Activated CD8-positive, alpha-beta T cell treated with anti-CD3 and anti-CD28 coated beads for 36 hours (primary cell): ENCODE measurements around the gene SLC38A1. TPM values are rescaled to one million over a fixed set of nuclear protein-coding genes. Genes with fewer than 3 reads are reported as not detected.
"Not testable (repeated sequence)": the region's sequence is repeated elsewhere in the genome, so short reads cannot be mapped to it uniquely, and the experiment has no call there.

ENCODE experiments used
- ATAC-seq: fragments of 200-7000 bp; cut with Tn5 transposase; one replicate; pipeline ENCODE4 v1.10.0; 2021; ENCODE audit warnings: mild to moderate bottlenecking, moderate library complexity
- CTCF ChIA-PET: fragments of 350-600 bp; sonication (Branson Sonifier 250); formaldehyde crosslinking; loops from one replicate; lab custom pipeline; 2021; ENCODE audit warnings: antibody characterized with exemption; lab: Charles Lee
- POLR2A ChIA-PET: fragments of 350-600 bp; sonication (Branson Sonifier 250); formaldehyde crosslinking; loops from one replicate; lab custom pipeline; 2021; ENCODE audit warnings: antibody characterized with exemption; lab: Charles Lee
- DNase-seq: peaks from one replicate; pipeline ENCODE4 v3.0.0-alpha.2; 2020
- H3K27ac Mint-ChIP-seq: one replicate; pipeline ENCODE4 v1.8.0; 2021; ENCODE audit warnings: mild to moderate bottlenecking, mixed read lengths
- H3K27me3 Mint-ChIP-seq: one replicate; pipeline ENCODE4 v1.8.0; 2021; ENCODE audit warnings: mixed read lengths
- H3K36me3 Mint-ChIP-seq: one replicate; pipeline ENCODE4 v1.8.0; 2021; ENCODE audit warnings: low read depth, mixed read lengths
- H3K4me1 Mint-ChIP-seq: one replicate; pipeline ENCODE4 v1.8.0; 2021; ENCODE audit warnings: low read depth, mixed read lengths
- H3K4me3 Mint-ChIP-seq: one replicate; pipeline ENCODE4 v1.8.0; 2021; ENCODE audit warnings: mild to moderate bottlenecking, moderate library complexity, mixed read lengths
- H3K9me3 Mint-ChIP-seq: one replicate; pipeline ENCODE4 v1.8.0; 2021; ENCODE audit warnings: mixed read lengths
- CTCF ChIP-seq: fragments of 200-600 bp; IDR thresholded peaks from one replicate; pipeline ENCODE4 v1.8.0; 2022; ENCODE audit warnings: antibody characterized with exemption, mild to moderate bottlenecking
- intact Hi-C: fragments of 100-400 bp; cut with micrococcal nuclease; formaldehyde crosslinking; loops from one replicate; pipeline ENCODE4 v1.10.0; 2022
- total RNA-seq, 2 experiments: library from RNA; stranded (reverse); gene quantifications; one replicate each; pipeline ENCODE4 v1.2.3, GENCODE V29; 2021

SLC38A1 gene
- total RNA-seq, 2 experiments from 2014 or later: 167 to 168 TPM

GRCh38 chr12:46200551-46200950 lies 68.3 kb downstream of the SLC38A1 start:
- TF ChIP-seq CTCF: no peak
- H3K4me3 Mint-ChIP-seq: no peak overlapping the region
- intact Hi-C loops: no loop called here
- DNase-seq: no peak
- no peak for ATAC-seq
- H3K9me3 Mint-ChIP-seq: peaks cover 2% of the 10 kb centered on the region
- POLR2A ChIA-PET: interaction anchor here (1.1 kb wide), 1 partner anchor 66 kb away, joined by 4 read pairs; no protein-coding TSS in a partner anchor
- H3K27ac Mint-ChIP-seq: no peak overlapping the region
- H3K27me3 Mint-ChIP-seq: no peaks in the 10 kb centered on the region
- CTCF ChIA-PET: interaction anchor here (1.2 kb wide), 2 partner anchors 8 to 75 kb away, joined by 3 to 5 read pairs; no protein-coding TSS in a partner anchor
- peaks cover 83% of the 10 kb centered on the region for H3K36me3 Mint-ChIP-seq
- peaks cover 34% of the 10 kb centered on the region for H3K4me1 Mint-ChIP-seq

GRCh38 chr12:46198913-46199312 lies 69.9 kb downstream of the SLC38A1 start:
- no peak overlapping the region for H3K4me3 Mint-ChIP-seq
- H3K27me3 Mint-ChIP-seq: no peaks in the 10 kb centered on the region
- no peak for TF ChIP-seq CTCF
- CTCF ChIA-PET: interaction anchor here (0.7 kb wide), 1 partner anchor 95 kb away, joined by 4 read pairs; no protein-coding TSS in a partner anchor
- ATAC-seq (no peak), DNase-seq (no peak)
- H3K9me3 Mint-ChIP-seq: peaks cover 12% of the 10 kb centered on the region
- peaks cover 33% of the 10 kb centered on the region for H3K4me1 Mint-ChIP-seq
- POLR2A ChIA-PET: interaction anchor here (0.8 to 1.1 kb wide), 2 partner anchors 13 to 71 kb away, joined by 3 to 4 read pairs; no protein-coding TSS in a partner anchor
- intact Hi-C loops: no loop called here
- H3K36me3 Mint-ChIP-seq: peaks cover 87% of the 10 kb centered on the region
- peak overlapping the region; percentile 68 for H3K27ac Mint-ChIP-seq

- peaks cover 21% of the 10 kb centered on the region for H3K9me3 Mint-ChIP-seq
- intact Hi-C loops: no loop called here
- DNase-seq (no peak), ATAC-seq (no peak)
- H3K27ac Mint-ChIP-seq: no peak overlapping the region
- ChIA-PET POLR2A (interaction anchor here (1.3 kb wide), 1 partner anchor 72 kb away, joined by 4 read pairs; no protein-coding TSS in a partner anchor), CTCF (no interaction called here)
- TF ChIP-seq CTCF: no peak
- H3K27me3 Mint-ChIP-seq: no peaks in the 10 kb centered on the region
- H3K4me1 Mint-ChIP-seq: peaks cover 33% of the 10 kb centered on the region
- H3K4me3 Mint-ChIP-seq: no peak overlapping the region
- H3K36me3 Mint-ChIP-seq: peaks cover 88% of the 10 kb centered on the region
These were observed 71.0 kb downstream of the SLC38A1 start for GRCh38 chr12:46197883-46198282.

- peaks cover 81% of the 10 kb centered on the region for H3K36me3 Mint-ChIP-seq
- H3K4me1 Mint-ChIP-seq: peaks cover 28% of the 10 kb centered on the region
- H3K4me3 Mint-ChIP-seq, DNase-seq, POLR2A ChIA-PET, intact Hi-C loops, ATAC-seq, H3K27me3 Mint-ChIP-seq, CTCF ChIA-PET: not testable (repeated sequence)
- peaks cover 33% of the 10 kb centered on the region for H3K9me3 Mint-ChIP-seq
- peak overlapping the region; percentile 40 for H3K27ac Mint-ChIP-seq
These were observed 78.3 kb downstream of the SLC38A1 start for GRCh38 chr12:46190533-46190932.

GRCh38 chr12:46188170-46188569 lies 80.7 kb downstream of the SLC38A1 start:
- H3K27ac Mint-ChIP-seq: peak overlapping the region; percentile 18
- no peak for TF ChIP-seq CTCF
- H3K36me3 Mint-ChIP-seq: peaks cover 71% of the 10 kb centered on the region
- ChIA-PET POLR2A (interaction anchor here (0.9 to 2.7 kb wide), 4 partner anchors 12 to 82 kb away, joined by 3 to 8 read pairs (median 5); no protein-coding TSS in a partner anchor), CTCF (no interaction called here)
- intact Hi-C loops: no loop called here
- DNase-seq: no peak
- H3K4me1 Mint-ChIP-seq: peaks cover 24% of the 10 kb centered on the region
- H3K4me3 Mint-ChIP-seq: no peak overlapping the region
- ATAC-seq: no peak
- H3K9me3 Mint-ChIP-seq: peaks cover 18% of the 10 kb centered on the region
- H3K27me3 Mint-ChIP-seq: no peaks in the 10 kb centered on the region
